GDM1 (cell line): Measurements from ENCODE around the gene BRD9.
"Not testable (repeated sequence)": the region's sequence is repeated elsewhere in the genome, so short reads cannot be mapped to it uniquely, and the experiment has no call there.

ENCODE experiments used
- DNase-seq: peaks from one replicate; lab custom pipeline; 2025; lab: John Stamatoyannopoulos, UW

Gene BRD9

DNA sequence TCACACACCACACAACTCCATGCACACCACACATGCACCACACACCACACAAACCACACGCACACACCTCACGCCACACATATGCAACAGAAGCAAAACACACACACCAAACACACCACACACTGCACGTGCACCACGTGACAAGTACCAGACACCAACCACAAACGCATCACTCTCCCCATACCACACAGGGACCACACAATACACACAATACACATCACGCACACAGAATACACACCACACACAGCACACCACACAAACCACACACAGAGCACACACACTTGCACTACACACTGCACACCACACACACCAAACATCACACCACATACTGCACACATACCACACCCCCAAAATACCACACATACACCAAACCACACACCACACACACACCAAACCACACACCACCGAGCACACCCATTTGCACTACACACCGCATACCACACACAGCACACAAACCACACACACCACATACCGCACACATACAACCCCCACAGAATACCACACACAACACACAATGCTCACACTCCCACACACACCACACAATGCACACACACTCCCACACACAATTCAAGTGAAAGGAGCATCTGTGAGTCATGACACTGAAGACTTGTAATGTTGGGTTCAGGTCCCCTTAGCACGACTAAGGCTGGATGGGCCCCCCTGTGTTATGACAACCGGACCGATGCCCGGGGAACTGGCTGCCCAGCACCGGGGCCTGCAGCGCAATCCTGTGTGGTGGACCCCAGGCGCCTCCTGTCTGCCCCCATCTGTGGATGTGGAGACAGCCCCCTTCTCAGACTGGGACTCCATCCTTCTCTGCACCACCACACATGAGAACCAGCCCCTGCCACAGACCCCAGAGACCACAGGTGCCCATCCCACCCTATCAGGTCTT lies 35.8 kb downstream of the BRD9 start:
- DNase-seq: no peak

DNA sequence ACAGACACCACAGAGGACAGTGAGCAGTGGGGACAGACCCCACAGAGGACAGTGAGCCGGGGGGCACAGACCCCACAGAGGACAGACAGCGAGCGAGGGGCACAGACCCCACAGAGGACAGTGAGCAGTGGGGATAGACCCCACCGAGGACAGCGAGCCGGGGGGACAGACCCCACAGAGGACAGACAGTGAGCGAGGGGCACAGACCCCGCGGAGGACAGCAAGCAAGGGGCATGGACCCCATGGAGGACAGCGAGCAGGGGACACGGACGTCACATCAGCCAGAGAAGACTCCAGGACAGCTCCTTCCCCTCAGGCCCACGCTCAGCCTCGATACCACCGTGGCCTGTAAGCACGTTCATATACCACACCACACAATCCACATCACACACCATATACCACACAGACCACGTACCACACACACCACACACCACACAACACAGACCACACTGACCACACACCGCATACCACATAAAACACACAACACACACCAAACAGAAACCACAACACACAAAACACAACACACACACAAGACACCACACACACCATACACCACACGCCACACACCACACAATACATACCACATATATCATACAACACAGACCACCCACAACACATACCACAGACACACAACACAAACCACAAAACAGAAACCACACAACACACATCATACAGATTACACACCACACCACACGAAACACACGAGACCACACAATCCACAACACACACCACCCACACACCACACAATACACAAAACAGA lies 36.6 kb downstream of the BRD9 start:
- no peak for DNase-seq

- DNase-seq: no peak
These were observed 37.4 kb downstream of the BRD9 start for GRCh38 chr5:854966-855743.

DNA sequence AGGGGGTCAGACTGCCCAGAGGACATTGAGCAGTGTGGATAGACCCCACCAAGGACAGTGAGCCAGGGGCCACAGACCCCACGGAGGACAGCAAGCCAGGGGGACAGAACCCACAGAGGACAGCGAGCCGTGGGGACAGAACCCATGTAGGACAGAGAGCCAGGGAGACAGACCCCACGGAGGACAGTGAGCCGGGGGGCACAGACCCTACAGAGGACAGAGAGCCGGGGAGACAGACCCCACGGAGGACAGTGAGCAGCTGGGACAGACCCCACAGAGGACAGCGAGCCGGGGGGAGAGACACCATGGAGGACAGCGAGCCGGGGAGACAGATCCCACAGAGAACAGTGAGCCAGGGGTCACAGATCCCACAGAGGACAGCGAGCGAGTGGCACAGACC lies 38.4 kb downstream of the BRD9 start:
- no peak for DNase-seq

- DNase-seq: not testable (repeated sequence)
These were observed 39.0 kb downstream of the BRD9 start for GRCh38 chr5:853416-854090.

DNA sequence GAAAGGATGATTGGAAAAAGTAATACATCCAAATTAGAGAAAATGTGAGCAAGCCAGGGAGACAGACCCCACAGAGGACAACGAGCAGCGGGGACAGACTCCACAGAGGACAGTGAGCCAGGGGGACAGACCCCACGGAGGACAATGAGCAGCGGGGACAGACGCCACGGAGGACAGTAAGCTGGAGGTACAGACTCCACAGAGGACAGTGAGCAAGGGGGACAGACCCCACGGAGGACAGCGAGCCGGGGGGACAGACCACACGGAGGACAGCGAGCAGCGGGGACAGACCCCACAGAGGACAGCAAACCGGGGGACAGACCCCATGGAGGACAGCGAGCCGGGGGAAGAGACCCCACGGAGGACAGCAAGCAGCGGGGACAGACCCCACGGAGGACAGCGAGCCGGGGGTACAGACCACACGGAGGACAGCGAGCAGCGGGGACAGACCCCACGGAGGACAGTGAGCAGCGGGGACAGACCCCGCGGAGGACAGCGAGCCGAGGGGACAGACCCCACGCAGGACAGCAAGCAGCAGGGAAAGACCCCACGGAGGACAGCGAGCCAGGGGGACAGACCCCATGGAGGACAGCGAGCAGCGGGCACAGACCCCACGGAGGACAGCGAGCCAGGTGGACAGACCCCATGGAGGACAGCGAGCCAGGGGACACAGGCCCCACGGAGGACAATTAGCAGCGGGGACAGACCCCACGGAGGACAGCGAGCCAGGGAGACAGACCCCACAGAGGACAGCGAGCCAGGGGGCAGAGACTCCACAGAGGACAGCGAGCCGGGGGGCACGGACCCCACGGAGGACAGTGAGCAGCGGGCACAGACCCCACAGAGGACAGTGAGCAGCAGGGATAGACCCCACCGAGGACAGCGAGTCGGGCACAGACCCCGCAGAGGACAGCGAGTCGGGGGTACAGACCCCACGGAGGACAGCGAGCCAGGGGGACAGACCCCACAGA lies 39.9 kb downstream of the BRD9 start:
- DNase-seq: no peak

DNA sequence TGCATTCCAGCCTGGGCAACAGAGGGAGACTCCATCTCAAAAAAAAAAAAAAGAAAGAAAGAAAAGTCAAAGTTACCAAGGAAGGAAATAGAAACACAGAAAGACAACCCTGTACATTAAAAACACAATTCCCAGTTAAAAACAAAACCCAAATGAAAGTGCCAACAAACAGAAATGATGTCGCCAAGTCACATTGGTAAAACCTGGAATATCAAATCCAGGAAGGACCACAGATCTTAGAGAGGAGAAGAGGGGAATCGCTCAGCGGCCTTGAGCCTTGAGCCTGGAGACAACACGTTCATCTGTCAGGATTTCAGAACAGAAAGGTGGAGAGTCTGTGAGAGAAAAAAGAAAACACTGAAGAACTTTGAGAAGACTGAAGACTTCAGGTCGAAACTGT lies 40.6 kb downstream of the BRD9 start:
- DNase-seq: no peak

DNA sequence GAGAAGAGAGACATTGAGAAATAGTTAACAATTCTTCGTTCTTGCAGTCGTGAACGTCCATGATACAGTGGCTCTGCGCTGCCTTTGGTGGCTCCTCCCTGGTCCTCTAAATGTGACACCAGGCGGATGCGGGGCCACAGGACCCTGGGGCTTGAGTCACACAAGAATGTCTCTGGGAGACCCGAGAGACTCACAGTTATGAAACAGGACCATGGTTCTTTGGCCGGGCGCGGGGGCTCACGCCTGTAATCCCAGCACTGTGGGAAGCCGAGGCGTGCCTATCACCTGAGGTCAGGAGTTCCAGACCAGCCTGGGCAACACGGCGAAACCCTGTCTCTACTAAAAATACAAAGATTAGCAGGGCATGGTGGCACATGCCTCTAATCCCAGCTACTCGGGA lies 41.0 kb downstream of the BRD9 start:
- no peak for DNase-seq

GRCh38 chr5:851076-851475 lies 41.5 kb downstream of the BRD9 start:
- no peak for DNase-seq

GRCh38 chr5:850511-851006 lies 42.0 kb downstream of the BRD9 start, which contains the start of gene ZDHHC11:
ZDHHC11 (minus strand) TSS chr5:850986; CDS start chr5:850602, 384 bp downstream.
- DNase-seq: no peak

GRCh38 chr5:849651-850301 lies 42.8 kb downstream of the BRD9 start:
- no peak for DNase-seq

DNA sequence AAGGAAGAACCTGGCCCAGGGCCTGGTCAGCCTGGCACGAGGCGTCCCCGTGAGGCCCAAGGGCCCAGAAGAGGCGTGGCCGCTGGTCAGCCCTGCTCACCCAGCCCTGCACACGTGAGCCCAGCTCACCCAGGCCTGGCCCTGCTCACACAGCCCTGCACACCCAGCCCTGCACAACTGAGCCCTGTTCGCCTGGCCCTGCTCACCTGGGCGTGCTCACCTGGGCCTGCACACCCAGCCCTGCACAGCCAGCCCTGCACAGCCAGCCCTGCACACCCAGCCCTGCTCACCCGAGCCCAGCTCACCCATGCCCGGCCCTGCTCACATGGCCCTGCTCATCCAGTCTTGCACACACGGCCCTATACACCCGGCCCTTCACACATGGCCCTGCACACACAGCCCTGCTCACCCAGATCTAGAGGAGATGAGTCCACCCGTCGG lies 43.9 kb downstream of the BRD9 start:
- DNase-seq: no peak

GRCh38 chr5:847736-848135 lies 44.9 kb downstream of the BRD9 start:
- DNase-seq: not testable (repeated sequence)

DNA sequence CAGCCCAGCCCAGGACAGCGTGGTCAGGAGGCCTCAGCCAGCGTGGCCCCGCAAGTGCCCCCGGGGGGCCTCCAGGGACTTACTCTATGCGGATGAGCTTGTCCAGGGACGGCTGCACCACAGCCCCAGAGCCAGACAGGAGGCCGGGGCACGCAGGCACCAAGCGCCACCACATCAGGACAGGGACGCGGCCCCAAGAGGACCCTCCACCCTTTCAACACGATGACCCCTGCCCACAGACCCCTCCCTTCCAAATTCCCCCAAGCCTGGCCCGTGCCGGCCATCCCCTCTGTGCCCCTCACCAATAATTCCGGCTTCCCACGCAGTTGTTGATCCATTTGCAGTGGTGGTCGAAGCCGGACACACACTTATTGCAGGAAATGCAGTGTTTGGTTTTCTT lies 45.4 kb downstream of the BRD9 start:
- not testable (repeated sequence) for DNase-seq

DNA sequence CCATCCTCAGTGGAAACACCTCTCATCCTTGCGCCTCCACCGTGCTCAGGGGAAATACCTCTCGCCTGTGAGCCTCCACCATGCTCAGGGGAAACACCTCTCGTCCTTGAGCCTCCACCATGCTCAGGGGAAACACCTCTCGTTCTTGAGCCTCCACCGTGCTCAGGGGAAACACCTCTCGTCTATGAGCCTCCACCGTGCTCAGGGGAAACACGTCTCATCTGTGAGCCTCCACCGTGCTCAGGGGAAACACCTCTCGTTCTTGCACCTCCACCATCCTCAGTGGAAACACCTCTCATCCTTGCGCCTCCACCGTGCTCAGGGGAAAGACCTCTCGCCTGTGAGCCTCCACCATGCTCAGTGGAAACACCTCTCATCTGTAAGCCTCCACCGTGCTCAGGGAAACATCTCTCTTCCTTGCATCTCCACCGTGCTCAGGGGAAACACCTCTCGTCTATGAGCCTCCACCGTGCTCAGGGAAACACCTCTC lies 46.0 kb downstream of the BRD9 start:
- not testable (repeated sequence) for DNase-seq

DNA sequence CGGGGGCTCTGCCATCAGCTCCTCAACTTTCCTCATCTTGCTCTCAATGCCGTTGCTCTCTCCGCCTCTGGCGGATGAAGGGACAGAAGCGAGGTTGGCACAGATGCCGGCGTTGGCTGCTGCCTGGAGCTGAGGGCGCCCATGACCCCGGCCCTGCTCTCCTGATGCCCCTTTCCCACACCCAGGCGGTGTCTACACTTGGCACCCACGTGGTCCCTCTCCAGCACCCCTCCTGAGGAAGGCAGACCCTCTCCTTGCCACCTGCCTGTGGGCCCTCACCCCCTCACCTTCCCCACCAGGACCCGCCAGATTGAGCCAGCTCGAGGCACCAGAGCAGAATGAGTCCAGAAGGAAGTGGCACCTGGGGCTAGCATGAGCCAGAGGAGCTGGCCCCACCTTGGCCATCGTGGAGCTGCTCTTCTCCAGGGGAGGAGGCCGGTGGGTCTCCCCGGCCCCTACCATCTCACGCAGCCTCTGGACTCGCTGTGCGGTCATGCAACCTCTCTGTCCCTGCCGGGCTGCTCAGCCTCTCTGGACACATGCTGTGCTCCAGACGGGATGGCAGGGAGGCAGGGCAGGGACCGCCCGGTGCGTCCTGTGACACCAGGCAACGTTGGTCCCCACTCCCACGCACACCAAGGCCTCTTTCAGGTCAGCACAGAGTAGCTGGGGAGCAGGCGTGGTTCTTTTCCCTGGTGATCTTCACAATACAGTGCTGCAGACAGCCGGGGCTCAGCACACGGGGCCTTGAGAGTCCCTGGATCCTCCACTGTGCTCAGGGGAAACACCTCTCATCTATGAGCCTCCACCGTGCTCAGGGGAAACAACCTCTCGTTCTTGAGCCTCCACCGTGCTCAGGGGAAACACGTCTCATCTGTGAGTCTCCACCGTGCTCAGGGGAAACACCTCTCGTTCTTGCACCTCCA lies 46.7 kb downstream of the BRD9 start:
- DNase-seq: not testable (repeated sequence)

DNA sequence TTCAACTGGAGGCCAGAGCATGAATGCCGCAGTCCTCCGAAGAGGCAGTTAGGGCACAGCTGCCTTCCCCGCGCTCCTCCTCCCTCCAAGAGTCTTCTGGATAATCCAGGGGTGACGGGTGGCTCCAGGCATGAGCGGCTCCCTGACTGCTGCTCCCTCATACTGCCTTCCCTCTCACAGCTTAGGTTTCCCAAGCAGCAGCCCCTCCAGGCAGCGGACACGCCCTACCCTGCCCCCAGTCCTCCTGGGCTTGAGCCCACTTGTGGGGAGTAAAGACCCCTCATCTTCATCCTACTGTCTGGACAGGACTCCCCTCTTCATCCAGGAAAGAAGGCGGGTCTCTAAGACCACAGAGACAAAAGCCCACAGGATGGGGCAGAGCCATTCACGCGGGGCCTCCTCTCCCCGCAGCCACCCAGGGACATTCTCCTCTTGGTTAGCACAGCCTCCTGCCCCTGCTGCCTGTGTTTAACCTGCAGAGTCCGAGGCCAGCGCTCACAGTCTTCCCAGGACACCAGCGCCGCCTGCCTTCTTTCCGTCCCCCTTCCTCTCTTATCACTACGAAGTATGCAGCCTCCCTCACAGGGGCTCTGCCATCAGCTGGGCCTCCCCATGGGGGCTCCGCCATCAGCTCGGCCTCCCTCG lies 47.4 kb downstream of the BRD9 start:
- not testable (repeated sequence) for DNase-seq

DNA sequence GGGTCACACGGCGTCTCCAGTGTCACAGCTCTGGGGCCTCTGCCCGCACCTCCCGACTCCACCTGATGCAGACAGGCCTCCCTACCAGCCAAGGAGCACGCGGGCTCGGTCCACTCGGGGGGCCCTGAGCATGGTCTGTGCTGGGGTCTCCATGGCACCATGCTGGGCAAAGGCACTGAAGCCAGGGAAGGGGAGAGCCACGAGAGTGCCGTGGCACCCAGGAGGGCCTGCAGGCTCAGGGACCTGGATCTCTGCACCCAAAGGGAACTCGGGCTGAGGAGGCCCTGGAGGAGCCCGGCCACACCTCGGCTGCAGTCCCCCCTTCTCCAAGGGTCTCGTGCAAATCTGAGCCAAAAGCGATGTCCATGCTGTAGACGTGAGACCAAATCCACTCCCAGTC lies 48.2 kb downstream of the BRD9 start:
- DNase-seq: not testable (repeated sequence)
